RWPE2 (cell line): Measurements from ENCODE around the gene SUMF1.

Experiments
- ATAC-seq: fragments of 200-7000 bp; cut with Tn5 transposase; 3 replicates; pipeline ENCODE4 v1.9.1; 2021; ENCODE audit warnings: low read depth
- DNase-seq: peaks from one replicate; pipeline ENCODE4 v3.0.0-alpha.2; 2020; ENCODE audit warnings: low spot score
- H3K27ac ChIP-seq: fragments of 450-650 bp; 2 replicates; pipeline ENCODE4 v1.5.1; 2017; ENCODE audit warnings: mild to moderate bottlenecking; ENCODE audit not compliant: poor library complexity, severe bottlenecking
- H3K27me3 ChIP-seq: fragments of 250-450 bp; sonication (Bioruptor Pico); 2 replicates; pipeline ENCODE4 v1.5.1; 2021; ENCODE audit warnings: mild to moderate bottlenecking, moderate library complexity; ENCODE audit not compliant: insufficient read depth, poor library complexity, severe bottlenecking
- H3K36me3 ChIP-seq: fragments of 250-450 bp; sonication (Bioruptor Pico); 2 replicates; pipeline ENCODE4 v1.5.1; 2020; ENCODE audit warnings: low read depth, mild to moderate bottlenecking, moderate library complexity
- H3K4me1 ChIP-seq: fragments of 250-450 bp; sonication (Bioruptor Pico); 2 replicates; pipeline ENCODE4 v1.5.1; 2021; ENCODE audit warnings: mild to moderate bottlenecking, moderate library complexity; ENCODE audit not compliant: insufficient read depth, poor library complexity, severe bottlenecking
- H3K4me3 ChIP-seq: fragments of 250-450 bp; sonication (Bioruptor Pico); 2 replicates; pipeline ENCODE4 v1.5.1; 2021; ENCODE audit warnings: mild to moderate bottlenecking, moderate library complexity; ENCODE audit not compliant: severe bottlenecking
- H3K9me3 ChIP-seq: fragments of 250-450 bp; sonication (Bioruptor Pico); 2 replicates; pipeline ENCODE4 v1.5.1; 2021; ENCODE audit warnings: mild to moderate bottlenecking, moderate library complexity; ENCODE audit not compliant: severe bottlenecking
- CTCF ChIP-seq: fragments of 450-650 bp; IDR thresholded peaks from one replicate; pipeline ENCODE4 v1.5.1; 2017; ENCODE audit warnings: mild to moderate bottlenecking, moderate library complexity; ENCODE audit not compliant: poor library complexity, severe bottlenecking

Gene SUMF1

GRCh38 chr3:4472766-4473165, 5.7 kb upstream of the SUMF1 start:
- Histone ChIP-seq H3K9me3 (no peaks in the 10 kb centered on the region), H3K27ac (no peak overlapping the region), H3K4me1 (no peaks in the 10 kb centered on the region), H3K27me3 (no peaks in the 10 kb centered on the region), H3K36me3 (no peaks in the 10 kb centered on the region), H3K4me3 (no peak overlapping the region)
- ATAC-seq (peak; percentile 60; the same call in 2 of the 3 replicates), DNase-seq (no peak)
- TF ChIP-seq CTCF: no peak

GRCh38 chr3:4472312-4472711, 5.2 kb upstream of the SUMF1 start:
- no peak overlapping the region for H3K27ac ChIP-seq
- no peak for TF ChIP-seq CTCF
- no peaks in the 10 kb centered on the region for H3K36me3 ChIP-seq
- no peak overlapping the region for H3K4me3 ChIP-seq
- H3K9me3 ChIP-seq: no peaks in the 10 kb centered on the region
- ATAC-seq (0 out of 3 replicates have a peak, but pooled peaks have one; percentile 11), DNase-seq (no peak)
- H3K27me3 ChIP-seq: no peaks in the 10 kb centered on the region
- no peaks in the 10 kb centered on the region for H3K4me1 ChIP-seq

- H3K4me1 ChIP-seq: no peaks in the 10 kb centered on the region
Measured at GRCh38 chr3:4471907-4472306, 4.8 kb upstream of the SUMF1 start.

GRCh38 chr3:4467522-4467867, 426 bp upstream of the SUMF1 start:
- Histone ChIP-seq H3K9me3 (no peaks in the 10 kb centered on the region), H3K27ac (peak overlapping the region; percentile 25), H3K4me1 (no peaks in the 10 kb centered on the region), H3K4me3 (peak overlapping the region; percentile 95), H3K36me3 (peaks cover 3% of the 10 kb centered on the region; the same call in 1 of the 2 replicates), H3K27me3 (no peaks in the 10 kb centered on the region)
- ATAC-seq: no peak
- no peak for DNase-seq
- TF ChIP-seq CTCF: no peak

More at GRCh38 chr3:4471907-4472306, 4.8 kb upstream of the SUMF1 start:
- DNase-seq: no peak
- Histone ChIP-seq H3K9me3 (no peaks in the 10 kb centered on the region), H3K36me3 (no peaks in the 10 kb centered on the region), H3K27ac (no peak overlapping the region), H3K27me3 (no peaks in the 10 kb centered on the region), H3K4me3 (no peak overlapping the region)
- TF ChIP-seq CTCF: no peak
- no peak for ATAC-seq

GRCh38 chr3:4464576-4464975, 2.5 kb downstream of the SUMF1 start:
- no peak overlapping the region for H3K4me3 ChIP-seq
- H3K36me3 ChIP-seq: peaks cover 3% of the 10 kb centered on the region; the same call in 1 of the 2 replicates
- no peak for TF ChIP-seq CTCF
- no peaks in the 10 kb centered on the region for H3K4me1 ChIP-seq
- DNase-seq: no peak
- ATAC-seq: no peak
- no peak overlapping the region for H3K27ac ChIP-seq
- no peaks in the 10 kb centered on the region for H3K27me3 ChIP-seq
- H3K9me3 ChIP-seq: no peaks in the 10 kb centered on the region
